Embryonic facial prominence (tissue), 1 donor: ENCODE data around the gene GALNT2.
A peak's percentile ranks its signal among the peaks of the same experiment; 100 is the strongest.

Experiments
- DNase-seq: peaks from one replicate; pipeline ENCODE4 v3.0.0-alpha.2; 2016; ENCODE audit errors: extremely low spot score

GALNT2 gene

DNA sequence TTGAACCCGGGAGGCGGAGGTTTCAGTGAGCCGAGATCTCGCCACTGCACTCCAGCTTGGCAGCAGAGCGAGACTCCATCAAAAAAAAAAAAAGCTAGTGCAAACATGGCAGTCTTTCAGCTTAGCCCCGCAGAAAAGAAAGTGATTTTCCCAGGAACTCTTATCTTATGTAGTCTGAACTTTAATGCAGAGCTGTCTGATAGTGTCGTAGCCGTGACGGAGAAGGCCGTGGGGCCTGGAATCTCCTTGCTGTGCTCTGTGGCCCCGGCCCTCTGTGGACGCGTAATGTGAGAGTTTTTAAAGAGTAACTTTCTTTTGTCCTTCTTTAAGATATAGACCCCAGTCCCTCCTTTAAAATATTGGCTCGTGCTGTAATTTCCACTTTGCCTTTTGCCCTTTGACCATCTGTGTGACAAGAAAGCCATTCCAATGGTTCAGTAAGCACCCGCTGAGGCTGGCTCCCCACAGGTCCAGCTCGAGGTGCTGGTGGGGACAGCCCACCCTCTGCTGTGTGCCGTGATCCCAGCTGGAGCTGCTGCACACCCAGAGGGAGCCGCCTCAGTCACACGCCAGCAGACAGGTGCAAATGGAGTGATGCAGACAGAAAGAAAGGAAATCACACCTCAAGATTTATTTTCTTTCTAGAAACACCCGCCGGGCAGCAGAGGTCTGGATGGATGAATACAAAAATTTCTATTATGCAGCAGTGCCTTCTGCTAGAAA, 195.1 kb downstream of the GALNT2 start:
- DNase-seq = no peak

DNA sequence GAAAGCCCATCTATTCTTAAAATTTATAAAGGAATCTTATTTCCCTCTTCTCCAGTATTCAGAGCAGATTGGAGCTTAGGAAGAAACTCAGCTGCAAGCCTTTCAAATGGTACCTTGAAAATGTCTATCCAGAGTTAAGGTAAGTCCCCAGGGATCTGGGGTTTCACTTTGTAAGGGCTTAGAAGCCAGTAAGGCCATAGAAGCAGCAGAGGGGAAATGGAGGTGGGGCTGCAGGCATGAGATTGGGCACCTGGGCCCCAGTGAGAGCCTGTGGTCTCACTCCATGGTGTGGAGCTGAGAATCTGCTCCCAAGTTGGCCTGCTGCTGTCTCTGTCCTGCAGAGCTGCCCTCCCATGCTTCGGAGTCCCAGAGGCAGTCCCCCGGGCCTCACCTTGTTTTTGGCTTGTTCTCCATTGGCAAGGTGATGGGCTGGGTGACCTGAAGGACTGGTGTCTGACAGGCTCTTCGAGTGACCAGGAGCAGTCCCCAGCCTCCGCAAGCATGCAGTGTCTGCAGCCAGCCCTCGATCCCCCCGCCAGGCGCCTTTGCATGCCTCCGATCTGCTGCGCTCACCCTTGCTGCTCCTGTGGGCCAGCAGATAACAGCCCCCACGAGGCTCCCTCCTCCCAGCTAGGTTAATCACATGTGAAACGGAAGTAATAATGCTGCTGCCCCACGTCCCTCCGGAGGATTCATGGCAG, 196.0 kb downstream of the GALNT2 start:
- DNase-seq = no peak

DNA sequence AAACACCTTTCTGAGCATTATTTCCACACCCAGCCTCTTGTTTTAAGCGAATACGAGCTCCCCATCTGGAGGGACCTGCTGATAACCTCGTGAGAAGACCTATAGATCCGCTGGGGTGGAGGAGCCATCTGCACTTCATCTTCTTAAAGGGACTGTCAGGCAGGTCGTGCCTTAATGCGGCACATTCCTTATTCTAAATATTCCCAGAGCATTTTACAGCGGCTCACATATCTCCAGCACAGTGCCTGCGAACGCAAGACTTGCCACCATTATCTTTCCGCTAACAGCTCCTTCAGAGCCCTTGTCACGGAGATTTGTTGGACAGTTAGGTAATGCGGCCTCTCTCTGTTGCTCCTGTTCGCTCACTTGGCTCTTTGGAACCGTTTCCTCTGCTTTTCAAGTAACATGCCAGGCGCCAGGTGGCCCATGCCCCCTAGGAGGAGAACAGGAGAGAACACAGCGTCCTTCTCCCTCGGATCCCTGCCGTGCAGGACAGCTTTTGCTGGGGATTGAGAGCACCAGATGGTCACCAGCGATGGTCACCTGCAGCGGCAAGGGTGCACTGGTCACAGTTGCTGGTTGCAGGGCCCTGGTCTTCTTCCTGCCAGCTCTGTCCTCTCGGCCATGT, 196.6 kb downstream of the GALNT2 start:
- no peak for DNase-seq

DNA sequence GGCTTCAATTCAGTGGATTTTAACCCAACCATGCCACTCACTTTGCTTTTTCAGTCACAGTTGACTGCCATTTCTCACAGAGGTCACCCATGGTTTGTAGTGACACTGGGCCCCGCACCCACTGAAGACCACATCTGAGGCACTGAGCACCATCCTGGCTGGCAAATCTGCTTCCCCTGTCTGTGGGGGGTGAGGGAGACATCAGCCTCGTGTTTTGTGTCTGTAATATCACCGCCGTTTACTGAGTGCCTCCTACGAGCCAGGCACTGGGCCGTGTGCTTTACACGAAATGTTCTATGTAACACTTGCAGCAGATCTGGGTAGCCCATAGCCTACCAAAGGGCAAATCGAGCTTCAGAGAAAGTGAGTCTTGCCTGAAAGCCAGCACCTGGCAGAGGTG, 197.3 kb downstream of the GALNT2 start:
- no peak for DNase-seq

DNA sequence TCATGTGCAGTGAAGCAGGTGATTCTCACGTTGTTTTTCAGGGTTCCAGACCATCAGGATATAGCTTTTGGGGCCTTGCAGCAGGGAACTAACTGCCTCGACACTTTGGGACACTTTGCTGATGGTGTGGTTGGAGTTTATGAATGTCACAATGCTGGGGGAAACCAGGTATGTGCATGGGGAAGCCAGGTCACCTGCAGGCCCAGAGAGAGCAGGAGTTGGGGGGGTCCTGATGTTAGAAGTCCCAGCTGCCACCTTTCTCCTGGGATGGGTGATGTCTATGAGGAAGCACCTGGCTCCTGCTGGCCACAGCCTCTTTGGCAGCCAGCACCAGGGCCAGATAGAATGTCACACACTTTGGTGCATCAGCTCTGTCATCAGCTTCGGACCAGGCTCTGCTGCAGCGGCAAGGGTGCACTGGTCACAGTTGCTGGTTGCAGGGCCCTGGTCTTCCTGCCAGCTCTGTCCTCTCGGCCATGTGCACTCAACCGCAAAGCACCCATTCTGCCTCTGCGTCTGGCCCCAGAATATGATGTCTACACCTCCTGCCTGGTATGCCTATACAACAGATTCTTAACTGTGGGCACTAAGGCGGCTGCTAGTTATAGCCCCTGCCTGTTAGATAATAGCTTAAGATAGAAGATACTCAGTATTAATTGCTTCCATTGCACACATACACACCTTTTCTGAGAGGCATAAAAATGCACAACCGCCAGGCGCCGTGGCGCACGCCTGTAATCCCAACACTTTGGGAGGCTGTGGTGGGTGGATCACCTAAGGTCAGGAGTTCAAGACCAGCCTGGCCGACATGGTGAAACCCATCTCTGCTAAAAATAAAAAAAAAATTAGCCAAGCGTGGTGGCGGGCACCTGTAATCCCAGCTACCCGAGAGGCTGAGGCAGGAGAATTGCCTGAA, 198.4 kb downstream of the GALNT2 start:
- DNase-seq = no peak

DNA sequence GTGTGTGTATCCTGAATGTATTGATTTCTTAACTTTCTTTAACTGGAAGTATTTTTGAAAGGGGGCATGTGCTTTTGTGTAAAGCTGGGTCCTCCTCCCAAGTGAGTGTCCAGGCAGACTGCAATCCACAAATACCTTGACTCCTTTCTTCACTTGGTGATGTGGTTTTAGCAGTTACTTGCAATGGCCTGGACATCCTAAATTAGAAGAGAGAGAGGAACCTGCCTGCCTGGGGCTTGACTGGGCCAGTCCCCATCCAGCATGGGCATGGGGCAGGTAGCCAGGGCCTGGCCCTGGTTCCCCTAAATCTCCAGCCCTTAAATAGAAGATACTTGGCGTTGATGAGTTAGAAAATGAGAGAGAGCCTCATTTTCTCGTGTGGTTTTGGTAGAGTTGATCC, 199.4 kb downstream of the GALNT2 start:
- no peak for DNase-seq

DNA sequence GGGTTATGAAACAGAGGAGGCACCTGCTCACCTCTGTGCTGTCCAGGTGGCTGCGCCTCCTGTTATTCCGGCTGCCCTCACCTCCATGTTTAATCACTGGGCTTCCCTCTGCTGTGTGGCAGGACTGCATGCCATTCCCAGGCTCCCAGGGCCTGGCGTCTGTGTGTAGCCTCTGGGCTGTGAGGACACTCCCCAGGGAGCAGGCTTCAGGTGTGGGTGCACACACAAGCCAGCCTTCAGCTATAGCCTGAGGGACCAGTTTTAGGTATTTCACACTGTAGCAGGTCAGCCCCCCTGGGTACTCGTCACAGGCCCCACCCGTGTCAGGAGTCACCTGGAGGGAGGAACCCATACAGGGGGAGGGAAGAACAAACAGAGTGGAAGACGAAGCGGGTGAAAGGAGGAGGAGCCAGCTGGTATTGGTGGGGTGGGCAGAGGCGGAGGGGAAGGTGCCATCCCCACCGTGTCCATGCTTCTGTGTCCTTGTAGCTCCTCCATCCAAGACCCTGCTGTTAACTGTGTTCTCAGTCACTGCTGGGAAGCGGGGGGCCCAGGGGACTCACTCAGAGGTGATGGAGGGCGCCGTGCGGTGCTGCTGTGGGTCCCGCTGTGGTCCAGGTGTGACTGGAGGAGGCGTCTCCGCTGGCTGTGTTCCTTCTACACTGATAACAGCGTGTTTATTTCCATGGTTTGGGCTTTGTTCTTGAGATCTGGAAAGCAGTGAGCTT, 200.5 kb downstream of the GALNT2 start:
- no peak for DNase-seq

DNA sequence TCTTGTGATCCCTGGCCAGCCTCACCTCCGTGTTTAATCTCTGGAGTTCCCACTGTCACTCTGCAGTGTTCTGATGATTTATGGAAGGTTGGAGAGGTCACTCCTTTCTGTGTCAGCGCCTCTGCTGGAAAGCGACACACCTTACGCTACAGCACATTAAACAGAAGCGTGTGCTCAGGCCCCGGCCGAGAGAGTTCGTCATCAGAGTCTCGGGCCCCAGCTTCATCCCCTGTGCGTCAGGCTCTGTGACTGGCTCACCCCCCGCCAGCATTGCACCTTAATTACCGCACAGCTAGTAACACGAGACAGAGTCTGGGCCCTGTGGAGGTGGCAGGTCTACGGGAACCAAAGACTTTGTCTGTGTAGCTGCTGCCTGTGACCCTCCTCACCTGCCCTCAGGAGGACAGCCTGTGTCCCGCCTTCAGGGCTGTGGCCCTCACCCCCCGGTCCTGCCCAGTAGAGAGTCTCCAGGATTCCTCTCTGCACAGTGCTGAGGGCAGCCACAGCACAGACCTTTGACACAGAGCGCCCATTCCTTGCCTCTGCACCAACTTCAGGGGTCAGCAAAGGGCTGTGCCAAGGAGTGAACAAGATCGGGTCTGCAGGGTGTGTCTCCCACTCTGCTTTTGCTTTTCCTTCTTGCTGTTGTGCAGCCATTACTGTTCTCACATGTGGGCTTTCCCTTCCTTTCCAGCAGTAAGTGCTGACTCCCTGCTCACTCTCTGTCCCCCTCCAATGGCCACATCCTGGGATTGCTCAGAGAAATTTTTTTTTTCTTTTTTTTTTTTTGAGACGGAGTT, 201.5 kb downstream of the GALNT2 start:
- peak; percentile 59 for DNase-seq

DNA sequence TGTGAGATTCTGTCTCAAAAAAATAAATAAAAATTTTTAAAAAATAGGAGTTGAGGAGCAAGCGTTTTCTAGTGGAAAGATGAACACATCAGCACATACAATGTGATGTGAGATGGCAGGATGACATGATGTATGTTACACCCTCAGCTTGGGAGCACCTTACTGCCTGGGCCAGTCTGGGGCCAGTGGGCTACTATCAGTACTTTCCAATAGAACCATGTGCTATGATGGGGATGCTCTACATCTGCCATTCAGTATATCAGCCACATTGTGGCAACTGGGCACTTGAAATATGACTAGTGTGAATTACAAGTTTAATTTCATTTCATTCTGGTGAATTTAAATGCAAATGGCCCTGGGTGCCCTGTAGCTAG, 203.1 kb downstream of the GALNT2 start:
- no peak for DNase-seq

DNA sequence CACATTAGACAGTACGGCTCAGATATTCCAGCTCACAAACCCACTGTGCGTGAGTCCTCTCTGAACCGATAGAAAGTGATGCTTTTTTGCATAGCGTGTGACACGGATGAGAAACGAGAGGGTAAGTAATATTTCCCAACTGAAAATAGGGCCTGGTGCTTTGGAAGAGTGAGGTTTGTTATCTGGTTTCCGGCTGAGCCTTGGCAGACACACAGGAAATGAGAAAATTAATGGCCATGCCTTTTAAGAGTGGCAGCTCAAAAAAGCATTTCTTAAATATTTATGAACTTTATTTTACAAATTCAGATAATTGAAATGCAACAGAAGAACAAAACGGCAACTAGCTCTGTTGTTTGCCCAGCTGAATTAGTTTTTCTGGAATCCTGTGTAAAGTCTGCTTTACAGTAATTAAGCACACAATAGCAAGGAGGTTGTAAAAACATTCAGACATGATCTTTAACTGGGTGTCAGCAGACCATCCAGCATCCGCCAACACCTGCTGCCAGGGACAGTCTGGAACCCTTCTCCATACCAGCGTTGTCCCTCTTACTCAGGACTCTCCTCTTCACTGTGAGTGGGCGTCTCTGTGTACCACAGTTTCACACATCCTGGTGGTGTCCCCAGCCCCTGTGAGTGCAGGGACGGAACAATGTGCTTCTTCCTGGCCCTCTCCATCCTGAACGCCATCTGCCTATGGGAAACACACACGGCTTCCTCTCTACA, 203.7 kb downstream of the GALNT2 start:
- no peak for DNase-seq

DNA sequence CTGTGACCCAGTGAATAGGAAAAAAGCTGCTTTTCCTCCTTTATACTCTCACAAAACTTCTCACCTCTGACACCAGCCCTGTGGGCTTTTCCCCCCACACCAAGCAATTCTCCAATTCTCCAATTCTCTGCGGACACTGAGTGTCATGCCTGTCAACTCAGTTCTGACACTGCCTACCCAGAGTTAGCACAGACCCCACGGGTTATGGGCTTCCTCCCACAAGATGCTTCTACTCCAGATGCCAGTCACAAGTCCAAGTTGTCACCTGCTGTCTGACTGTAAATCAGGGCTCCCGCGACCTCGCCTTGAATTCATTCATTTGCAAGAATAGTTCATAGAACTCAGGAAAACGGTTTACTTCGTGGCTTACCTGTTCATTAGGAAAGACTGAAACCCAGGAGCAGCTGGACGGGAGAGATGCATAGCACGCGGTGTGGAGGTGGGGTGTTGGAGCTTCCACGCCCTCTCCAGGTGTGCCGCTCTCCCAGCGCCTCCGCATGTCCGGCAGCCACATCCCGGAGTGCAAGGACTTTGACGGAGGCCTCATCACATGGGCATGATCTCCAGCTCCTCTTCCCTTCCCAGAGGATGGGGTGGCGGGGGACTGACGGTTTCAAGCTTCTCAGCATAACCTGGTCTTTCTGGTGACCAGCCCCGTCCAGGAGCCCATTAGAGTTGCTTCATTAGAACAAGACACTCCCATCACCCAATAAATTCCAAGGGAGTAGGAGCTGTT, 204.4 kb downstream of the GALNT2 start:
- no peak for DNase-seq

DNA sequence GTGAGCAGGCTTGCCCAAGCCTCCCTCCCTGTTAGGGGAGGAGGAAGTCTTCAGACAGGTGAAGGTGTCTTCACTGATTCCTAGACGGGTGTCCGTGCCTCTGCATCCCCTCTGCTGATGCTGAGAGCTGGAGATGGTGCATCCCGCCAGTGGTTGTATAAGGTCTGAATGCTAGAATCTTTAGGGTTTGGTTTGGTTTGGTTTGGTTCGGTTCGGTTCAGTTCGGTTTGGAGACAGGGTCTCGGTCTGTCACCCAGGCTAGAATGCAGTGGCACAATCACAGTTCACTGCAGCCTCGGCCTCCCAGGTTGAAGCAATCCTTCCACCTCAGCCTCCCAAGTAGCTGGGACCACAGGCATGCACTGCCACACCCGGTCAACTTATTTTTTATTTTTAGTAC, 205.5 kb downstream of the GALNT2 start:
- DNase-seq = no peak

DNA sequence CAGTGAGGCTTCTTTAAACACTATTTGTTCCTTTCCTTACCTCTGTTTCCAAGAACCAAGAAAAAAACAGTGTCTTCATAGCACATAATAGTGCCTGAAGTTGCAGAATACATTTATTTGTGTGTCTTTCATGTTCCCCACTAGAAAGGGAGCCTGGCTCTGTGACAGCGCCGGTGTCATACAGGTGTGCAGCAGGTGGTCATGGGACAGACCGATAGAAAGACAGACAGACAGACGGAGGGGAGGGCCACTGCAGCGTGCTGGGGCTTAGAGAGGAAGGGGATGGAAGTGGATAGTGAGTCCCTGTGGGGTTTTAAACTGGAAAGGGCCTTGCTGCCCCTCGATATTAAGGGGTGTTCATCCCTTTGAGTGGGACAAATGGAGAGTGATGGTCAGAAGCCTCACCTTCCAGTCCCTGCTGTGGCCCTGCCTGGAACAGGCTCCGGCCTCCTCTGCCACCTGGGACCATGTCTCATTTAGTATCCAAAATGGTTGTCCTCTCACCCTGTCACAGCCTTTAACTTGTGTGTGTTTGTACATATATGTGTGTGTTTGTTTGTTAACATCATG, 206.2 kb downstream of the GALNT2 start:
- no peak for DNase-seq

DNA sequence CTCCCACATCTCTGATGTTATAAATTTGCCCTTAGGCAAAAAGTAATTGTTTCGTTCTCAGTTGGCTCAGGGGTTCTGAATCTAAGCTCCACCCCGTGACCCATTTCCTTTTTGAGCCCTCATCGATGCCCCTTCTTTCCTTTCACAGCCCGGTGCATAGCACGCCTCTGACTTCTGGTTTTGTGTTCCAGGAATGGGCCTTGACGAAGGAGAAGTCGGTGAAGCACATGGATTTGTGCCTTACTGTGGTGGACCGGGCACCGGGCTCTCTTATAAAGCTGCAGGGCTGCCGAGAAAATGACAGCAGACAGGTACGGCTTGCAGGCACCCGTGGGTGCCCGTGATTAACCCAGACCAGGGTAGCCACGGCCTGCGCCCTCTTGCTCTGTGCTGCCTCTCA, 207.2 kb downstream of the GALNT2 start:
- DNase-seq = no peak

DNA sequence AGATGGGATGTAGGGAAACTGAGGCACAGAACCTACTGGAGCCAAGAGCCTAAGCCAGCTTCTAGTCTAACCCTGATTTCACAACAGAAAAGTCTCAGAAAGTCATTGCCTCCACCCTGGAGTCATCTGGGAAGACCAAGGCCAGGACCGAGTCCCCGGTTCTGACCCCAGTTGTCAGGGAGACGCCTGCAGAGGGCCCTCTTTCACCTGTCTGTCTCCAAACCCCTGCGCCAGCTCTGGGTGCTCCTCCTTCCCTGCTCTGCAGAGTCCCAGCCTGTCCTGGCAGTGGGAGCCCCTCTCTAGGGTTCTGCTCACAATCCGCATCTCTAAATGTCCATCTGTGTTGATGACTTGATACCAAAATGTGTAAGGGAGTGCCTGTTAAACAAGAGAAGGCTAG, 209.4 kb downstream of the GALNT2 start:
- no peak for DNase-seq

DNA sequence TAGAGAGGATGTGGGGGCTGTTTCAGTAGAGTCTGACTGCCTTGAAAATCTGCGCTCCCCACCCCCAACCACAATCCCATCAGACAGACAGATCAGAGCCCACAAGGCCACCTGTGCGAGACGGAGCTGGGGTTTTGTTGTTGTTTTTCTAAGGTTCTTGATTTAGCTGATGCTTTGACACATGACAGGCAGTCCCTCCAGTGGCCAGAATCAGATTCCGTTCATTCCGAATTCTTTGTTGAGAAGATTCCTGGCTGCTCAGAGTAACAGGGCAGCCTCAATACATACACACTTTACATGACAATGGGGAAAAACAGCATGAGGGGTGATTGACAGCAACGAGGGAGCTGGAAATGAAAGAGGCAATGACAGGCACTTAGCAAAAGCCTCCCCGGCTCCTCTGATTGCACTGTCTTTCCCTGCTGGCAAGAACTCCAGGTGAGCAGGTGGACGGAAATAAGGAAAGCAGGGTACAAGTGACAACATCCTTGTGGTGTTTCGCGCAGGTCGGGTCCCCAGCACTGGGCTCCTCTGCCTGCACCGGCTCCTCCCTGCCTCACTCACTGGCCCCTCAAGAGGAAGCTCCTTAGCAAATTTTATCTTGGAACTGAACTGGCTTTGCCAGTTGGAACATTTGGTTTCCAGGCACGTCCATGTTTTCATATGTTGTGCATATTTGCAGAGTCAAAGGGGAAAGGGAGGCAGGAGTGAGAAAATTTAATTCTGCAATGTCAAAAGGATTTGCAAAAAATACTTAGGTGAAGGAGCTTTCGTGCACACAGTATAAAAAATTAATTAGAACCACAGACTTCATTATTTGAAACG, 210.4 kb downstream of the GALNT2 start:
- no peak for DNase-seq

DNA sequence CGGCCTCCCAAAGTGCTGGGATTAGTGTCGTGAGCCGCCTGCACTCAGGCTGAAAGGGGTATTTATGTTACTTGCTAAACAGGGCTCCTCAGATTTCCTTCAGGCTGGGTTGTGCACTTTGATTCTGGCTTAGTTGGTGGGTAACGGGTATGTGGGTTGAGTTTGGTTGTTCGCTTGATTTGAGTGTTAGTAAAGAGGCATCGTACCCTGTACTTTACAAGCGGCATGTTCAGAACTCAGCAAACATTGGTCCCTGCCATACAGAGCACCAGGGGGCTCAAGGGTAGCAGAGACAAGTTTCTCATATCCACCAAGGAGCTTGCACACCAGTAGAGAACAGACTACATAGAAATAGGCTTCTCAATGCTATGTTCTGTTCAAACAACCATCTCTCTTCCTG, 211.3 kb downstream of the GALNT2 start:
- no peak for DNase-seq
